Myocyte (in vitro differentiated cells): ENCODE measurements around the gene NKAPL. TPM values are rescaled to one million over a fixed set of nuclear protein-coding genes. Genes with fewer than 3 reads are reported as not detected.

Experiments
- DNase-seq: peaks from one replicate; pipeline ENCODE4 v3.0.0-alpha.2; 2012; ENCODE audit warnings: low read depth
- polyA plus RNA-seq: library from polyadenylated mRNA; unstranded; fragments of >200 nt; gene quantifications from one replicate; pipeline ENCODE4 v1.2.1, GENCODE V29; 2012; ENCODE audit warnings: missing spikeins
- total RNA-seq: library from RNA; depleted of rRNA; stranded (reverse); fragments of >200 nt; gene quantifications from 2 replicates; pipeline ENCODE4 v1.2.3, GENCODE V29; 2014

NKAPL gene
- total RNA-seq = 0.36 TPM in 1 of 2 replicates, not detected in the other
- polyA plus RNA-seq = not detected

DNA sequence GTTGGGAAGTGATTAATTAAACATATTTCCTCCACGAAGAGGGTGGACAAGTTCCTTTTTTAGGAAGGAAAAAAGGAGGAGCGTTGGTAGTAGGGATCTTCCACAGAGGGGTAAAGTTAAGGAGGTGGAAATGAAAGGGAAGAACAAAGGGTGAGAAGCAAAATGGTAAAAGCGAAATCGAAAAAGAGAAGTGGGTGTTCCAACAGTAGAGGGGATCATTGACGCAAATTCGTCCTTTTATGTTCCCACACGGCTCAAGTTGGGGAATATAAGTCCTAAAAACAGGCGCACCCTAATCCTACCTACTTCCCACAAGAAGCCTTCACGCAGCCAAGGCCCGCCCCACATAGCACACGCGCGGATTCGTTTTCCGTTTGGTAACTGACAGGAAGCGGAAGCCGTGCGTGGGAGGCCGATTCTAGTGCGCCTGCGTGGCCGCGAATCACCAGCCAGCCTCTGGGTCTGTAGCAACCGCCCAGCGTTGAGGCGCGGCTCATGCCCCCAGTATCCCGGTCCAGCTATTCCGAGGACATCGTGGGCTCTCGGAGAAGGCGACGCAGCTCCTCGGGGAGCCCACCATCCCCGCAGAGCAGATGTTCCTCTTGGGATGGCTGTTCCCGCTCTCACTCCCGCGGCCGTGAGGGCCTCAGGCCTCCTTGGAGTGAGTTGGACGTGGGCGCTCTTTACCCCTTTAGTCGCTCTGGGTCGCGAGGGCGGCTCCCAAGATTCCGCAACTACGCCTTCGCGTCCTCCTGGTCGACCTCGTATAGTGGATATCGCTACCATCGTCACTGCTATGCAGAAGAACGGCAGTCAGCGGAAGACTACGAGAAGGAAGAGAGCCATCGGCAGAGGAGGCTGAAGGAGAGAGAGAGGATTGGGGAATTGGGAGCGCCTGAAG lies at the start of gene NKAPL:
NKAPL (plus strand) TSS at position 421 of the 901 bp plus-strand sequence; CDS start at position 496, 75 bp downstream.
- no peak for DNase-seq

DNA sequence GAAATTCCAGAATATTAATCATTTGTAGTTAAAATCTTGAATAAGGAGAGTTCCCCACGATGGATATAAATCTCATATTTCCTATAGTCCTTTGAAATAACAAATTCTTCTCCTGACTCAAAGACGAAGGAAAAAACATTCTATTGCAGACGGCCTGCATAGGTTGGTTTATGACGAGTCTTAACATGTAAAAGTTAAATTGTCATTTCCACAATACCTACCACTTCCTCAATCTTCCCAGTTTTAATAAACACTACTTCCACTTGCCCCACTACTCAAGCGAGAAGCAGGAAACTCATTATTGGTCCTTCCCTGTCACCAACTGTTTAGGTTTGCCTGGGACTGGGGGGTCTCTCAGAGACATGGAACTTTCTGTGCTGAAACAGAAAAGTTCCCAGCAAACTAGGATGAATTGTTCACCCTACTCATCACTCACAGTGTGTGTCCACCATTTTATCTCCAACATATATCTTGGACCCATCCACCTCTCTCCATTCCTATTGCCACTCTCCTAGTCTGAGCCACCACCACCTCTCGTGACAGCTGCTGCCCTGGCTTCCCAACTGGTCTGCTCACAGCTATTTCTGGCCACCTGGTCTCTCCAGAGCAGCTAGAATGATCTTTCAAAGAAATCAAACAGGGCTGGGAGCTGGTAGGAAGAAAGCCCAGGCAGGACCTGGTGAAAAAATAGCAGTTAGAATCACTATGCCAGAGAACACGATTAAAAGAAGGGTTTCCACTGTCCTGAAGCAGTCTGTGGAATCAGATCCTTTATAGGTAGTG lies 49.2 kb upstream of the NKAPL start:
- peak; percentile 89 for DNase-seq

DNA sequence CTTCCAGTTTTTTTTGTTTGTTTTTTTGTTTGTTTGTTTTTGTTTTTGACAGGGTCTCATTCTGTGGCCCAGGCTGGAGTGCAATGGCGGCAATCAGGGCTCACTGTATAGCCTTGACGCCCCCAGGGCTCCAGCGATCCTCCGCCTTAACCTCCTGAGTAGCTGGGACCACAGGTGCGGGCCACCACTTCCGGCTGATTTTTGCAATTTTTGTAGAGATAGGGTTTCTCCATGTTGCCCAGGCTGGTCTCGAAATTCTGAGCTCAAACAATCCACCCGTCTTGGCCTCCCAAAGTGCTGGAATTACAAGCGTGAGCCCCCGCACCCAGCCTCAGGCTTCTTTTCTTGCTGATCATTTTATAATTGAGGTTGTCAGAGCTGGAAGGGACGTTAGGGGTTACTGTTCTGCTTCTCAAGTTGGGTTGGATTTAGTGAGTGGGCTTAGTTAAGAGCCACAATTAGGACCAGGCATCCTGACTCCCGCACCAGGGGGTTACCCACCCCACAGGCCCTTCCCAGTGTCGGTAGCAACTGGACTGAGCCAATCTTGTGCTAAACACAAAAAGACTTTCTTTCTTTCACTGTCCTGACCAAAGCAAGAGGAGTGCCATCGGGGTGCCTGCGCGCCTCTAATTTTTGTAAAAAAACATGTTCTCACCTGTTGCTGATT lies 47.1 kb upstream of the NKAPL start:
- DNase-seq = no peak

DNA sequence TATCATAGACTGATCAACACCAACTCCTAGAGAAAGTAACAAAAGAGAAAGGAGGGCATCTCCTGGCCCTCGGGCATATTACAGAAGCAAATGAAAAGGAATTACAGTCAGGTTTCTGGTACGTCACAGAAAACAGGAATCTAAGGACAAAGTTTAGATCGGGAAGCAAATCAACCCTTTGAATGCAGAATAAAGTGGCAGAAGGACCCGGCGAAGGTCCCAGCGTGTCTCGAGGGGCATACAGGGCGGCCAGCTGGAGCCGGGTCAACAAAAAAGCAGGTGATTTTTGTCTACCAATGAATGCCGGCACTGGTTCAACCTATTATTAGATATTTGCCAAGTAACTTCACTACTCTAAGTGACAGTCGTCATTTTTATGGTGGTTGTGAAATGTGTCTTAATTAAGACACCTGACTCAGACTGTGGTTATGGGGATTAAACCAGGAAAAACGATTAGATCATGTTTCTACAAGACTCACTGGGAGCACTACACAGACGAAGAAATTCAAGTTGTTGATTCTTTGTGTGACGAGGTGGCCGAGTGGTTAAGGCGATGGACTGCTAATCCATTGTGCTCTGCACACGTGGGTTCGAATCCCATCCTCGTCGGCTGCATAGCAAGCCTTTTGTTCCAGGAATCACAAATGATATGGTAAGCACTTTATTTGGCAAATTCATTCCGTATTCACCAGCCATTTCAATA lies 46.4 kb upstream of the NKAPL start:
- DNase-seq = peak; percentile 98

DNA sequence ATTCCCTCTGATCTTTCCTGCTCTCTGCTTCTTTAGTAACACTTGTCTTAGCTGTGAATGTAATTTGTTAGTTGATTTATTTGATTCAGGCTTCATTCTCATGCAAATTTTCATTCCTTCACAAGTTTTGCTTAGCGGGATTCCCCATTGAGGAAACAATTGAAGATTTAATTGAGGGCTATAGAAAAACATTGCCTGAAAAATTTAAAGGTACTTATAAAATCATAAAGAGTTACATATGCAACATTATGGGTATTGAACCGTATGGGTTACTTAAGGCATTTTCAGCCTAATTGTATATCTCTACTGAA lies 45.9 kb upstream of the NKAPL start:
- DNase-seq = no peak

DNA sequence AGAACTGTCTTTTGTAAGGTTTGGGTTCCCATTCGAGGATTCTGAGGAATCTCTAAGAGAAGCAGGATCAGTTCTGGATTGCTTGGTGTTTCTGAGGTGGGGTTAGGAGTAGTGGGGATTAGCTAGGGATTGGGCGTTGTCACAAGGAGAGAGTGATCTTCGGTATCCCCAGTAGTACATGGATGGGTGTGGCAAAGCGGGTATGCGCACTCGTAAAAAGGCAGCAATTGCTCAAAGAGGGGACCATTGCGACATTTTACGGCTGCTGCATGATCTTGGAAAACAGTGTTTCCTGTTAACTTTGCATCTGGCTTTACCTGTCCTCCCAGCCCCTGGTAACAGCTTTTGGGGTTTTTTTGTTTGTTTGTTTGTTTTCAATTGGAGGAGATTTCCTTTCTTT lies 43.7 kb upstream of the NKAPL start:
- no peak for DNase-seq

DNA sequence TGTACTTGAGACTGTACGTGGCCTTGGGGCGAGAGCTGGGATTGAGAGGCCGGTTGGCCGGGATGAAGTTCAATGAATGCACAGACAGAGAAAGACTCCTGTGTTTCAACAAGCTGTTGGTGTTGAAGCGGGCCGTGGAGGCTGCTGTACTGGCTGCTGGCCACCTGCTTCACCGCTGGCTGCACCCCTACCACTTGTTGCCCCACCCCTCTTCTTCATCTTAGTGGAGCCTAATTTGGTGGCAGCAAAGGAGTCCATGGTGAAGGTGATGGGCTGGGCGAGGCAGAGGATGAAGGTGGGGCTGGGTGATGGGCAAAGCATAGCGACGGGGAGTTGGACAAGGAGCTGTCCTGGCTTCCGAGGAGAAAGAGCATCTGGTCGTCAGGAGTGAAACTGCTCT lies 41.2 kb upstream of the NKAPL start:
- no peak for DNase-seq

DNA sequence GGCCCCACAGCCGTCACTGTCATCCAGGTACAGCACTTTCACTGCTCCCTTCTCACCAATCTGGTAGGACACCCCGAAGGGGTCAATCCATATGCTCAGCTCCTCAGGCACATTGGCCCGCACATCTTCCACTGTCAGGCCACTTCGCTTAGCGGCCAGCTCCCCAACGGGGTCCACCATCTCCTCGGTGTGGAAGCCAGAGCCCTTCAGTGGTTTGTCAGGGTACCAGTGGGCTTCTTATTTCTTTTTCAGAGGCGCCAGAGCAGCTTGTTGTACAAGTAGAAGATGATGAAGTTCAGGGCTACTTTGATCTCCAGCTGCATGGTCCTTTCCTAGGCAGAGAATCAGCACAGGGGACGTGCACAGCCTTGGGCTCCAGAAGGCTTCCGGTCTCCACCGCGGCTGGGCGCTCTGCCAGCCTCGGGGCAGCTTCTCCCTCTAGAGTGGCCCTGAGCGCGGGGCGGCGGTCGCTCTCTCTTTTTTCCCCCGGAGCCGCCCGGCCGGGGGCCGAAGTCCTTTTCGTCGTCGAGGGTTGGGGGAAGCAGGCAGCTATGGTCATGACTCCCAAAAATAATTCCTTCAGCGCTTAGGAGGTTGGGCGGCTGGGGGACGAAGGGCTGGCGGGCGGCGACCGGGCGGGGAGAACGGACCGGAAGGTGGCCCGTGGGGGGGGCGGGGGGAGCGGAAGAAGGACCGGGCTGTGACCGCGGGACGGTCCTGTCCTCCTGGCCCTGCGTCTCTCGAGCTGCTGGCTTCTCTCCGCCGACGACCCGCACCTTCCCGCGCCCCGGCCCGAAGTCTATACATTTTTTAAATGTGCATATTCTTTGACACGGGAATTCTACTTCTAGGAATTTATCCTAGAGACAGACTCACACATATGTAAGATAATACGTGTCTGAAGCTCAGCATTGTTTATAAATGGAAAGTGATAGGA lies 40.5 kb upstream of the NKAPL start:
- peak; percentile 86 for DNase-seq

DNA sequence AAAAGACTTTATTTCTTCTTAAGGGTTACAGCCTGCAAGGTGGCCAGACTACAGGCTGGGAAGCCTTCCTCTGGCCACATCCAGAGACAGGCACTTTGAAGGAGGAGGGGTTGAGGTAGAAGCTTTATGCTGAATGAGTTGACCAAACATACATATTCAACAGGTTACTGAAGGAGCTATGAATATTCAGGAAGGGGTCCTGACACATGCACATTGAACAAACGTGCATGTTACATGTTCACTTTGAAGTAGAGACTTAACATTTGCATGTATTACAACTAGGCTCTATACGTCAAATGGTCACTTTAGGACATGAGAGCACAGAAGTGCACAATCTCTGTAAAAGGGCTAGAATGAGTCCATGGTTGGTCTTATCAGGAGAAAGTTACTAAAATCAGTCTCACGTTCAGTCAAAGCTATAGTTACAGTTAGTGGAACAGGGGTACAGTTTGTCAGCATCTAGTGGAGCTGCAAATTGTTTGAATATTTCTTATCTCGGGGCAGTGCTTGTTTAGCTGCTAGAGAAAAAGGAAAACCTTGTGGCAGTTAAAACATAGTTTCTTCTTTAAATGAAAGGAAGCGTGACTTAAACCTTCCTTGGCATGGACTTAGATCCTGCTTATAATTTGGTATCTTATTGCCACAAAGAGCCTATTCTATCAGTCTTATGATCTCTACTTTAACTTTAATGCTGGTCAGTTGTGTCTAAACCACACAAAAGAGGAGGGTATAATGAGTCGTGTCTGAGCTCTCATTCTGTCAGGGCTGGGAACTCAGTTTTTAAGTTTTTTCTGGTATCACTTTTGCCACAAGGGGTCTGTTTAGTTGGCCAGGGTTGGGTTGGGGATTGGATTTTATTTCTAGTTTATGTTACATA lies 38.6 kb upstream of the NKAPL start:
- DNase-seq = no peak

DNA sequence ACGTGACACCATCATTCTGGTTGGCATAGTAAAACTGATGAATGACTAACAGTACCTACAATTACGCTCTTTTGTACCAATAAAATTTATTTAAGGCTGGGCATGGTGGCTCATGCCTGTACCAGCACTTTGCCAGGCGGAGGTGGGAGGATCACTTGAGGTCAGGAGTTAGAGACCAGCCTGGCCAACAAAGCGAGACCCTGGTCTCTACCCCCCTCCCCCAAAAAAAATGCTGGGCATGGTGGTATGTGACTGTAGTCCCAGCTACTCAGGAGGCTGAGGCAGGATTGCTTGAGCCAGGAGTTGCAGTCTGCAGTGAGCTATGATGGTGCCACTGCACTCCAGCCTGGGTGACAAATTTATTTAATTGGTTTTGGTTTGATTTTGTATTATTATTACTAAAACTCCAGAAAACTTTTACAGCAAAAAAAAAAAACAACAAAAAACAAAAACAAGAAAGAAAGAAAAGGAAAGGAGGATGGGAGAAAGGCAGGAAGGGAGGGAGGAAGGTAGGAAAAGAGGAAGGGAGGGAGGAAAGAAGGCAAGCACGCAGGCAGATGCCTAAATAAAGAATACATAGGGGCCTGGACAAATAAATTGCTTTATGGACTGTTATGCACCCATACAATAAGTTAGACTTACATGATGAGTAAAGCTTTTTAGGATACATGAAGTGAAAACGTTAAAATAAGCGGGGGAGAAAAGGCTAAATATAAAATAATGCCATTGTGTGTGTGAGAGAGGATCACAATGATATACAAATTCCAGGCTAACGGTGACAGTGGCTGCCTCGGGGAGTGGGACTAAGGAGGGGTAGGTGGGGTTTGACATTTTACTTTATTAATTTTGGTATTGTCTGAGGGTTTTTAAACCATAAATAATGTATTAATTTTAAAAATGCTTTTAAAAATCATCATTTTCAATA lies 34.7 kb upstream of the NKAPL start:
- DNase-seq = no peak

DNA sequence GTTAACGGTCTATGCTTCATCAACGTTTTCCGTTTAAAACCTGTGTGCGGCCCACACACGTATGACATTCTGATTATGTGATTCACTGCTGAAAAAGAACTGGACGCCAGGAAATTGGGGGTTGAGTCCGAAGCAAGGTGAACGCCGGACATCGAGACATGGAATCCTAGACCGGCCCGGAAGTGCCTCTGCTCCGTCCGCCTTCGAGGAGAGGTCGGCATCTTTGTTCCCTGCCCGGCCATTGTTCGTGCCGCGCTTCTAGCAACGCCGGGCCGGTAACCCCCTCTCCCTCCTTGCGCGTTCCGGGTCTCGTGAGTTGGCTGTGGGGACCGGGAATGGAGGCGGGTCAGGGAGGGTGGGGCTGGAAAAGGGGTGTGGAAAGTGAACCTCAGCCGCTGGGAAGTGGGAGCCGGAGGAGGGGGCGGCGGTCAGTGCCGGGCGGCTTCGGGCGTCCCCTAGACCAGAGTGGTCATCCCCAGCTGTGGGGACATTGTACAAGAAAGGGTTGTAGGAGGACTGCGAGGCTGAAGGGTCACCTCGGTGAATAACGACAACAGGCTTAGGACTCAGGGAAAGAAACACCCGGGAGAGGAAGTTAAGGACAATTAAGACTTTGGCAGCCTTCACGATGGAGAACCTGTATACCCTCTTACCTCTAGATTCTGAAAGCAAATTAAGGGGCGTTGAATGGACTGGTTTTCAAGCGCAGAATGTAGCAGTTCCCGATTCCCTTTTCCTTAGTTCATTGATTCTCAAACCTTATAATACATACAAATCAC lies 33.9 kb upstream of the NKAPL start, which contains the start of gene ZSCAN9:
ZSCAN9 (plus strand) TSS at position 220 of the 779 bp plus-strand sequence. CDS start 1,810 bp downstream, outside the sequence.
- peak; percentile 95 for DNase-seq

DNA sequence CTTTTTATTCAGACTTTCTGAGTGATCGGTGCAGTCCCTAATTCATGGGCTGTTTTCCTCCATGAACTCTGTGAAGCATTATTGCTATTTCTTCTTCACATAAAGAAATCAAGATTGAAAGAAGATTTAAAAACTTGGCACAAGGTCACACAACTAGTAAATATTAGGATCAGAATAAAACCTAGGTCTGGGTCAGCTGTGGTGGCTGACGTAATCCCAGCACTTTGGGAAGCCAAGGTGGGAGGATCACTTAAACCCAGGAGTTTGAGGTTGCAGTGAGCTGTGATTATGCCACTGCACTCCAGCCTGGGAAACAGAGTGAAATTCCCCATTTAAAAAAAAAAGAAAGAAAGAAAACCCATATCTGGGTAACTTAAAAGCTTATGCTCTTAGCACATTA lies 32.6 kb upstream of the NKAPL start:
- no peak for DNase-seq

DNA sequence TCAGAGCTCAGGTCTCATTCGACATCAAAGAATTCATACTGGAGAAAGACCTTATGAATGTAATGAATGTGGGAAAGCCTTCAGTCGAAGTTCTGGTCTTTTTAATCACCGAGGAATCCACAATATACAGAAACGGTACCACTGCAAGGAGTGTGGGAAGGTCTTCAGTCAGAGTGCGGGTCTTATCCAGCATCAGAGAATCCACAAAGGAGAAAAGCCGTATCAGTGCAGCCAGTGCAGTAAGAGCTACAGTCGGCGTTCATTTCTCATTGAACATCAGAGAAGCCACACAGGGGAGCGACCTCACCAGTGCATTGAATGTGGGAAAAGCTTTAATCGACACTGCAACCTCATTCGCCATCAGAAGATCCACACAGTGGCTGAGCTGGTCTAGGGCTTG lies 26.3 kb upstream of the NKAPL start:
- no peak for DNase-seq

DNA sequence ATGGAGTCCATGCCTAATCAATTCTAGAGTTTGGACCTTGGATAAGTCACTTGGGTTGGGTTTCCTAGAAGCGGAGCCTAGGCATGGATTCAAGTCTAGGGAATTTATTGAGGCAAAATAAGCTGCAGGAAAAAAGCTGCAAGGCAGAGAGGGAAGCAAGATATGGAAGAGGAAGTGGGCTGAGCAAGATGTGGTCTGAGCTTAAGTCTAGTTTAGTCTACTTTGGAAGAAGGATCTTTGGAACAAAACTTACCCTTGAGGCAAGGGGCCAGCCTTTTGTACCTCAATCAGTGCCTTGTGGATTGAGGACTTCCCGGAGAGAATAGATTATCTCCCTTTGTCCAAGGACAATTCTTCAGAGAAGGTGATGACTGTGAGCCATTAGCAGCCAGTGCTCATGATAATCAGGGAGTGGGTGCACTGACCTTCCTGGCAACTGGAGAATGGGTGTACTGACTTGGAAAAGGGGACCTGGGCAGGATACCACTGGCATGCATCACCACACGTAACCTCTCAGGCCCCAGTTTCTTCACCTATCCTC lies 23.1 kb upstream of the NKAPL start:
- no peak for DNase-seq

DNA sequence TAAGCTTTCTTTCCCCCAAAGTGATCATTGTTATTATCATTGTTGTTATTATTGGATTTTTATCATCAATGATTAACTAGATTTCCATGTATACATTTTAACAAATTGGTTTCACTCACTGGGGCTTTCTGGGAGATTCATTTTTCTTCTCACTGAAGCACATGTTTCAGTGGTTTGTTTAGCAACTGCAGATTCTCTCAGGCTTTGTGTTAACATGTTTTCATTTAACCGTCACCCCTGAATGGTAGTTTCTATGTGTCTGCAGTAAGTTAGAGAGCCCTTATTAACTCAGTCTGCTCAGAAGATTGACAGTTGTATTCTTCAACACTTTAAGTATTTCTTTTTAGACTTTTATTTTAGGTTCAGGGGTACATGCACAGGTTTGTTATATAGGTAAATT lies 19.5 kb upstream of the NKAPL start:
- DNase-seq = no peak

DNA sequence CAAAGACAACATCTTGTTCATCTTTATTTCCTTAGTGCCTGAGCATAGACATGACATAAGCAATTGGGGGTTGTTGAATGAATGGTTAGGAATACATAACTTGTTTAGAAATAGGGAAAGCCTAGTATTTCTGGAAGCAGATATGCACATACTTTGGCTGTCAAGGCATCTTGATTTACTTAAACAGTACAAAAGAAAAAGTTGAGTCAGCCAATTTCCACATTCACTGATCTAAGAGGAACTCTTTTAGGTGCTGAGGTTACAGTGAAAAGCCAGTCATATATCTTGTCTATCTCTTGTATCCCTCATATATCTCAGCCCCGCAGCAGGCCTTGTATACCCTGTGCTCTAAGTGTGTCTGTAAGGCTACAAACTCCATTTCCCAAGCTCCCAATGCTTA lies 18.6 kb upstream of the NKAPL start:
- DNase-seq = no peak

DNA sequence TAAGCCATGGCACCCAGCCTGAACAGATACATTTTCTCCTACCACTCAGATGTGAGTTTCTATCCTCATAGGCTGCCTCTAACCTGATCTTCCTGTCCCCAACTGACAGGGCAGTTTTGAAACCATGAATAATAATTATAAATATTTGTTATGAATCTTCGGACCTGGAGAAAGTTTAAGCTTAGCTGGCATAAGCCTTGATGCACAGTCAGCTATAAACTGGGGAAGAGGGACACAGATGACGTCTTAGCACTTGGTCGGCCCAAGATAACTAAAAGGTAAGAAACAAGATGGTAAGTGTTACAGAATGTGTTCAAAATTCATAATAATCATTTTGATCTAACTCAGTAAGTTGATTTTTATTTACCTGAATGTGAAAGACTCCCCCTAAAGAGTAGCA lies 15.2 kb upstream of the NKAPL start:
- DNase-seq = no peak
